ENCODE measurements around the gene NRG4. TPM values are rescaled to one million over a fixed set of nuclear protein-coding genes. Genes with fewer than 3 reads are reported as not detected.
"Not testable (repeated sequence)": the region's sequence is repeated elsewhere in the genome, so short reads cannot be mapped to it uniquely, and the experiment has no call there.

Gene NRG4
- total RNA-seq, 1 donor from 2014 or later = not detected

DNA sequence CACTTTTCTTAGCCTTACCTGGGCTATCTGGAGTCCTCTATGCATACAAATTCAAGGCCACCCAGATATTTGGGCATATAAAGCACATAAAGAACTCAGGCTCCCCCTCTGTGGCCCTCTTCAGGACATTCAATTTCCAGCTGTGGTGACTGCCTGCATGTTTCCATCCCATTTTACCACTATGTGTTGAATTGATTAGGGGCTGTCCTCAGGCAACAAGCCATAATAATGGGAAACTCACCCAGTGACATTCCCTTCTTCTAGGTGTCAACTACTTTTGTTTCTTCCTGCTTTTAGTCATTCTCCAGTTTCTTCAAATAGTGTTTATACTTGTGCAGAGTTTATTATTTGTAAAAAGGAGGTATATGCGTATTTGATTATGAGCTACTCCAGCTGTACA lies 18.0 kb downstream of the NRG4 start:
- no peak for DNase-seq (ENCODE audit: low read depth, low spot score)

DNA sequence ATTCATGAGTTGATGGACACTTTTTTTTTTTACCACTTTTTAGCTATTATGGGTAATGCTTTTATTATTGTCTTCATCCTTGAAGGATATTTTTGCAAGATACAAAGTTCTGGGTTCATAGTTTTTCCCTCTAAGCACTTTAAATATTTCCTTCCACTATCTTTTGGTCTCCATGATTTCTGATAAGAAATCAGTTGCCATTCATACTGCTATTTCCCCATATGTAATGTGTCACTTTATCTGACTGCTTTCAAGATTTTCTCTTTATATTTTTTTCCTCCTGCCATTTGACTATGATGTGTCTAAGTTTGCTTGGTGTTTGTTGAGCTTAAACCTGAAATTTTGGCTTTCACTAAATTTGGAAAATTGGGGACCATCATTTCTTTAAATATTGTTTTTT lies 19.3 kb downstream of the NRG4 start:
- no peak for DNase-seq (ENCODE audit: low read depth, low spot score)

DNA sequence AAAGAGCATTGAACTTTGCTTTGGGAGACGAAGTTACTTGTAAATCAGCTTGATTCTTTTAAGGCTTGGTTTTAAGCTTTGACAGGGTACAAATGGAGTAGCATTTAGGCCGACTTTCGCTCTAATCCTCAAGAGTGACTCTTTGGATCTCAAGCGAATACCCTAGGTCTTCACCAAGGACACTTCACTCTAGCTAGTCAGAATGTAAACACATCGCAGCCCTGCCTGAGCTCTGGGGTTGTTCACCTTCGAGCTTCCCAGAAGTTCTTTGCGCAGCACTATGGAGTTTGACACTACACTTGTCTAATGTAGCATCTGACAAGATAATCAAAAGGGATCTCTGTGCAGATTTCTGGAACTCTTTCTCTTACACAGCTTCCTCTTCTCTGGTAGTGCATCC lies 22.3 kb downstream of the NRG4 start:
- no peak for DNase-seq (ENCODE audit: low read depth, low spot score)

DNA sequence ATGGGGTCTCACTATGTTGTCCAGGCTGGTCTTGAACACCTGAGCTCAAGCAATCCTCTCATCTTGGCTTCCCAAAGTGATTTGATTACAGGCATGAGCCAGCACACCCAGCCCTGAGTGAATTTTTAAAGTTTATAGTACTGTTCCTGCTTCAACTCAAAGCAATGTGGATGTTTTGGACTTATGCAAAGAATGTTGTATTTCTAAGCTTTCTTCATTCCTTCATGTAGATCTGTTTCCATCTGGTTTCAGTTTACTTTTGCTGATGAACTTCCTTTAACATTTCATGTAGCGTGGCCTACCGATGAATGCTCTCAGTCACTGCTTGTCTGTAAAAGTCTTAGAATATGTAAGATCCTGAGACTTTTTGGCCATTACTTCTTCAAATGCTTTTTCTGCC lies 23.2 kb downstream of the NRG4 start:
- no peak for DNase-seq (ENCODE audit: low read depth, low spot score)

DNA sequence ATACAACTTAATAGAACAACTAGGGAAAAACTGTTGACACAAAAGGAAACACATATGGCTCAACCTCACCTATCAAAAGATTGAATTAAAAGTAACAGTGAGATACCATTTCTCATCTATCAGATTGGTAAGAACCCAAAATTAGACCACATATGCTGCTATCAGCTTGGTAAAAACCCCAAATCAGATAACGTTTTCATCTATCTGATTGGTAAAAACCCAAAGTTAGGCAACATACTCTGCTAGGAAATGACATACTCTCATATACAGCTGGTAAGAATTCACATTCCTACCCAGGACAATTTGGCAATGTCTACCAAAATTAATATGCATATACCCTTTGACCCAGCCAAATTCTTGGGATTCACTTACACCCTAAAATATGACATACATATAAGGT lies 26.3 kb downstream of the NRG4 start:
- DNase-seq (ENCODE audit: low read depth, low spot score) = no peak

DNA sequence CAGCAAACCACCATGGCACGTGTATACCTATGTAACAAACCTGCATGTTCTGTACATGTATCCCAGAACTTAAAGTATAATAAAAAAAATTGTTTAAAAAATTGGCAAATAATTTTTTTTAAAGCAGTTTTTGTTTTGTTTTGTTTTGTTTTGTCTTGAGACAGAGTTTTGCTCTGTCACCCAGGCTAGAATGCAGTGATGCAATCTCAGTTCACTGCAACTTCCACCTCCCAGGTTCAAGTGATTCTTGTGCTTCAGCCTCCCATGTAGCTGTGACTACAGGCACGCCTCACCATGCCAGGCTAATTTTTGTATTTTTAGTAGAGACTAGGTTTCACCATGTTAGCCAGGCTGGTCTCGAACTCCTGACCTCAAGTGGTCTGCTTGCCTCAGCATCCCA lies 27.5 kb downstream of the NRG4 start:
- DNase-seq (ENCODE audit: low read depth, low spot score) = not testable (repeated sequence)

DNA sequence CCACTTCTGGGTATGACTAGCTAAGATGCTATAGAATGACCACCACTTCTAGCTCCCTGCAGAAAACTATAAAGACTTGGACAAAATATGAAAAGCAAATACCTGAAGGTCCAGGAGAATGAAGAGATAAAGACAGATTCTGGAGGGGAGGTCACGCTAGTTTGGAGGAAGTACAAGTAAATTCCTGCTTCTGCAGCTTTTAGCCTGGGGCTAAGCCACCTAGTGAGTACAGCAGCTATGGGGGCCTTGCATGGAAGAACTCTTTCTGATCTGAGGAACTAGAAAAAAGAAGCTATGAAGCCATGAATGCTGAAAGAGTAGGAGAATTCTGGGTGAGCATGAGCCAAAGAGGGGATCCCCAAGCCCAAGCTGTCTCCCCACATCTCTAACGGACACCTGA lies 29.8 kb downstream of the NRG4 start:
- no peak for DNase-seq (ENCODE audit: low read depth, low spot score)

DNA sequence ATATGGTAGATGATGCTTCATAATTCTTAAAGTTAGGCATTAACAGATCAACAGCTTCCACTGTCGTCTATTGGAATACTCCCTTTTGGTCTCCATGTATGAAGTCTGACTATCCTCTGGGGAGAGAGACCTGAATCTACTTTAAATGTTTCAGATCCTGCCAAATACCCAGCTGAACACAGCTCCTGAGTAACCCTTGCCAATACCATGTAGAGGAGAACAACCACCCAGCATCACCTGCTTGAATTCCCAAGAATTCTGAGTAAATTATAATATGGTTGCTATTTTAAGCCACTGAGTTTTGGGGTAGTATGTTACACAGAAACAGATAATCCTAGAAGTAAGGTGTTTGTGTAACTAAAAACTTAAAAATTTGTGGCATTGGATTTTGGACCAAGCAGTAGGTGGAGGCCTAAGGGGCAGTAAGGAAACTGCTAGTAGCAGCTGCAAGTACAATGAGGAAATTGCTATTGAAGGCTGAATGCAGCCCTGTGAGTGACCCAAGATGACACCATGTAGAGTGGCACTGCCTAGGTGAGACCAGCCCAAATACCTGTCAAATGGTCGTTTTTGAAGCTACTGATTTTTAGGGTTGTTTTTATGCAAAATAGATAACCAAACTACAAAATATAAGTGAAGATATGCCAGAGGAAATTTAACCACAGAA lies 30.9 kb downstream of the NRG4 start:
- DNase-seq (ENCODE audit: low read depth, low spot score) = no peak

DNA sequence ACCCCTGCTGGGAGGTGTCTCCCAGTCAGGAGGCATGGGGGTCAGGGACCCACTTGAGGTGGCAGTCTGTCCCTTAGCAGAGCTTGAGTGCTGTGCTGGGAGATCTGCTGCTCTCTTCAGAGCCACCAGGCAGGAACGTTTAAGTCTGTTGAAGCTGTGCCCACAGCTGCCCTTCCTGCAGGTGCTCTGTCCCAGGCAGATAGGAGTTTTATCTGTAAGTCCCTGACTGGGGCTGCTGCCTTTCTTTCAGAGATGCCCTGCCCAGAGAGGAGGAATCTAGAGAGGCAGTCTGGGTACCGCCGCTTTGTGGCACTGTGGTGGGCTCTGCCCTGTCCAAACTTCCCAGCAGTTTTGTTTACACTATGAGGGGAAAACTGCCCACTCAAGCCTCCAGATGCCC lies 35.5 kb downstream of the NRG4 start:
- DNase-seq (ENCODE audit: low read depth, low spot score) = not testable (repeated sequence)

DNA sequence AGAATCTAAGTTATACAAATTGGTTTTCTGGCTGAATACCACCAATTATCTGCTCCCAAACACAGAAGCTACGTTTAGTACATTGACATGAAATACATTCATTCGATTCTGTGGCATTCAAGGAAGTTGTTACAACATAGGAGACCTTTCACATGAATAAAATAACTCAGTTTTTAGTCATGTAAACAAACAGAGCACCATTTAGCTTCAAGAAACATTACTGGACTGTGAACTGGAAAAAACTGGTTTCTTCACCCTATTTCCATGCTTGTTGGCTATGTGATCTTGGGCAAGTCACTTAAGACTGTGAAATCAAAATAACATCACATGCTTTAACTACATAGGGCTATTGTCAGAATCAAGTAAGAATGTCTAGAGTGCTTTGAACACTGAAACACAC lies 46.2 kb downstream of the NRG4 start:
- no peak for DNase-seq (ENCODE audit: low read depth, low spot score)

DNA sequence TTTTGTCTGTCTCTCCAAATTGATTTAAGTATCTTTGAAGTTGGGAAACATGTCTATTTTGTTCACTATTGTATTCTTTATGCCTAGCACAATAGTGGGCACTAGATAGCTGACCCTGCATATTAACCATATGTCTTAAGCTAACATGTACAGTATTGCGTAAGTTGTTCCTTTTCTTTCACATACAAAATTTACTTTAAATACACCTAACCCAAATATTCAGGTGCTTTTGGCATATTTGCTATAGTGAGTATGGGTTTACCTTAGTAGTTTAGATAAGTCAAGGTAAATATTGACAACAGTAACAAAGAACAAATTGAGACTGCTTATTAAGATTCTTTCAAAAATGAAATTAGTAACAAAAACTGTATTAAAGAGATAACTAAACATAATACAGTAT lies 50.9 kb downstream of the NRG4 start:
- DNase-seq (ENCODE audit: low read depth, low spot score) = no peak

DNA sequence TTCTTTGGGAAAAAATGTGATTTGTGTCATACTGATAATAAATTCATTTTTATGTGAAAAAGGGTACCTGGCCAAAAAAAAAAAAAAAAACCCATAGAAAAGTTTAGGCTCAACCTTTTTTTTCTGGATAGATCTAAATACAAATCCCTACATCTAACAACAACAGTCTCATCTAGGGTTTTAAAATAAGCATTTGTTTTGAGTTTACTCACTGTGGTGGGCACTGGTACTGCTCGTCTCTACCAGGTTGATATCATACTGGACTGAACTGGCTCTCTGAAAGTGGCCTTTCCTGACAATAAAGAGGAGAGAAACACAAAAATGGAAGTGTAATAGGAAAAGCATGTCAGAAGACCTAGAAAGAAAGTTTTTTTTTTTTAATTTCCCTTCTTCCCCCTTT lies 56.5 kb downstream of the NRG4 start:
- no peak for DNase-seq (ENCODE audit: low read depth, low spot score)

DNA sequence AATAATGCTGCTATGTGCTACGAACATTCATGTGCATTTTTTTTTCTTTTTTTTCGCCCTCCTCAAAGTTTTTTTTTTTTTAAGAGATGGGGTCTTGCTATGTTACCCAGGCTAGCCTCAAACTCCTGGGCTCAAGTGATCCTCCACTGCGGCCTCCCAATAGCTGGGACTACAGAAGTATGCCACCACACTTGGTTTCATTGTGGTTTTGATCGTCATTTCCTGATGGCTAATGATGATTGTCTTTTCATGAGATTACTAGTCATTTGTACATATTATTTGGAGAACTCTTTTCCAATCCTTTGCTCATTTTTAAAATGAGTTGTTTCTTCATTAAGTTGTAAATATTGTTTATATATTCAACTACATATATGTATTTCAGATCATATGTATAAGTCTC lies 59.7 kb downstream of the NRG4 start:
- DNase-seq (ENCODE audit: low read depth, low spot score) = no peak

DNA sequence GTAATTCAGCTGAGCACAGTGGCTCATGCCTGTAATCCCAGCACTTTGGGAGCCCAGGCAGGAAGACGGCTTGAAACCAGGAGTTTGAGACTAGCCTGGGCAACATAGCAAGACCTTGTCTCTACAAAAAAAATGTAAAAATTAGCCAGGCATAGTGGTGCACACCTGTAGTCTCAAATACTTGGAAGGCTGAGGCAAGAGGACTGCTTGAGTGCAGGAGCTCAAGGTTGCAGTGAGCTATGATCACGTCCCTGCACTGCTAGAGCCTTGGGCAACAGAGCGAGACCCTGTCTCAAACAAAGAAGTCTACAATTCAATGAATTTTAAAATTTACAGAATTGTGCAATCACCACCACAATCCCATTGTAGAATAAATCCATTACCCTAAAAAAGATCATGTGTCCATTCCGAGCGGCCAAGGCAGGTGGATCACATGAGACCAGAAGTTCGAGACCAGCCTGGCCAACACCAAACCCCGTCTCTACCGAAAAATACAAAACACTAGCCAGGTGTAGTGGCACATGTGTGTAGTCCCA lies 63.4 kb downstream of the NRG4 start:
- DNase-seq (ENCODE audit: low read depth, low spot score) = no peak

DNA sequence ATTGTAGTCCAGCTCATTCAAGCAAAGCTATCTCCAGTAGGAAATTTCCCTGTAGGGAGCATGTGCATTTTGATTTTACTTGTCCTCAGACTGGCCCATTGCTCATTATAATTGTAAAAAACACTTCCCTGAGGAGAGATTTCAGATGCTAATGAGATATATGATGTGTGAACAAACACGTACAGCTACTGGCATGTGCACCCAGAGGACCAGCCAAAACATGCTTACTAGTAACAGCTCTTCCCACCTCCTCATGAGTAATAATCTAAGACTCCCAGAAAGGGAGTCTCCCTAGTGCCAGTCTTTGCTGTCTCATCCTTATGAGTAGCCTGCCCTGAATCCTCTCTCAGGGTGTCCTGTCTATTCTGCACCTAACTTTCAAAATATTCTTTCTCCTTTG lies 65.1 kb downstream of the NRG4 start:
- no peak for DNase-seq (ENCODE audit: low read depth, low spot score)

DNA sequence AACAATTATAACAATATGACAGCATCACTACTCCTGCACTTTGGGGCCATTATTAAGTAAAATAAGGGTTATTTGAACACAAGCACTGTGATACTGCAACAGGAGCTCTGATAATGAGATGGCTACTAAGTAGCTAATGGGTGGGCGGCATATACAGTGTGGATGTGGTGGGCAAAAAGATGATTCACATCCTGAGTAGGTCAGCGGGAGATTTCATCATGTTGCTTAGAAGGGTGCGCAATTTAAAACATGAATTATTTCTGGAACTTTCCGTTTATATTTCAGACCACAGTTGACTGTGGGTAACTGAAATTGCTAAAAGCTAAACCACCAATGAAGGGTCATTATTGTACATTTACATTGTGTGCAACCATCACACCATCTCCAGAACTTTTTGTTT lies 66.3 kb downstream of the NRG4 start:
- no peak for DNase-seq (ENCODE audit: low read depth, low spot score)

DNA sequence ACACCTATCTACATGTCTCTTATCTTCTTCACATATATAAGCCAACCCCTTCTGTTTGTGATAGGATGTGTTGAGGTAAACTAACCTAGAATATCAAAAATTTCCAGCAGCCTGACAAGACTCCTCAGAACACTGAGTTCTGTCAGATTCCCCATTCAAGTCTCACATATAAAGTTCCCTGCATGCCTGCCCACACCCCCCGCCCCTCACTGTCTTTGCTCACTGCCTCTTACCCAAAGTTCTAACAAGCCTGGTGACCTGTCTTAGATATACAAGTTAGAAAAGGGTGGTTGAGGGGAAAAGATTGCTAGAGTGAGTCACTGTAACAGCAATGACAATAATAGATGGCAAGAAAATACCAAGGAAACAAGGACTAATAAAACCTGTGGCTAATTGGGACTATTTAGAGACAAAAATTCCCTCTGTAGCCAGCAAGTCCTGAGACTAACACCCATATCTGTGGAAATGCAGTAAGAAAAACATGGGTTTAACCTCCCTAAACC lies 68.5 kb downstream of the NRG4 start:
- no peak for DNase-seq (ENCODE audit: low read depth, low spot score)

DNA sequence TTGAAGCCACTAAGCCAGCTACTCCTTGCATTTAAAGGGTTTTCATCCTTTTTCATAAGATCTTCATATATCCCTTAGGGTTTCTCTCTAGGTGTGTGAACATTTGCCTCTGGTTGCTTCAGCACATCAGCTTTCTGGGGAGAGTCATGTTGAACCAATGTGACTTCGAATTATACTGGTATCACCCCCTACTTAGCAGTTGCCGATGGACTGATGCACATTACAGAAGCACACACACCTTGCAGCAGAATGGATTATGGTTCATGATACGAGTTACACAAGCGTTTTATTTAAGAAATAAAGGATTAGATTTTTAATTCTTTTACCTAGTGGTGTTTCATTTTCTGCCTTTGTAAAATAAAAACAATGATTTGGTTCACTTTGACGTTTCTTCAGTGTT lies 69.0 kb downstream of the NRG4 start:
- DNase-seq (ENCODE audit: low read depth, low spot score) = no peak

DNA sequence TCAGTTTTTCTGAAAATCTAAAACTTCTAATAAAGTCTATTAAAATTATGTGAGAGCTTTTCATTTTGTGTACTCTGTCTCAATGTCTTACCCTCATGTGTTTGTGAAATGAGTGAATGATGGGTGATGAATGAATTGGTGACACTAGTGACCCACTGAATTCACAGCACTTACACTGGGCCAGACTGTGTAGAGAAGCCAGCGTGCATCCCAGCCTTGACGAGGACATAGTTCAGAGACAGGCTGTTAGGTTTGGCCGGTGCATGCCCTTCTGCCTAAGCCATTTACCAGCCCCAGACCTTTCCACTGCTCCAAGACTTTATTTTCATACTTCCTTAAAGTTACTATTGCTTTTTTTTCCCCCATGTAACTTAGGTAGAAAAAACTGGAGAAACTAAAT lies 69.8 kb downstream of the NRG4 start:
- DNase-seq (ENCODE audit: low read depth, low spot score) = no peak

DNA sequence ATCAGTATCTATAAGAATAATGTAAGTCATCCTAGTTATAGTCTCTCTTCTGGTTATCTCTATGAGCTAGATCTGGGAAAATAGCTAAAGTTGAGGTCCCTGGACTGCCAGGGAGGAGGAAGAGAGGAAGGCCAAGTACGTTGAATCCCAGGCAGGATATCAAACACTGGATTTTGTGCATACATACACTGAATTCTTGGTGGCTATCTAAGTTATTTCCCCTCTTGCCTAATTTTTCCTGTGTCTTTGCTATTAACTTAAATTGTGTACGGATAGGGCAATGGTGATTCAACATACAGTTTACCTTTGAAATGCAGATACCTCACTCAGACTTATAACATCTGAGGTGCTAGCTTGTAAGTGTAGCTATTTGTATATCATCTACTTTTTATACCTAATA lies 81.4 kb downstream of the NRG4 start:
- no peak for DNase-seq (ENCODE audit: low read depth, low spot score)

DNA sequence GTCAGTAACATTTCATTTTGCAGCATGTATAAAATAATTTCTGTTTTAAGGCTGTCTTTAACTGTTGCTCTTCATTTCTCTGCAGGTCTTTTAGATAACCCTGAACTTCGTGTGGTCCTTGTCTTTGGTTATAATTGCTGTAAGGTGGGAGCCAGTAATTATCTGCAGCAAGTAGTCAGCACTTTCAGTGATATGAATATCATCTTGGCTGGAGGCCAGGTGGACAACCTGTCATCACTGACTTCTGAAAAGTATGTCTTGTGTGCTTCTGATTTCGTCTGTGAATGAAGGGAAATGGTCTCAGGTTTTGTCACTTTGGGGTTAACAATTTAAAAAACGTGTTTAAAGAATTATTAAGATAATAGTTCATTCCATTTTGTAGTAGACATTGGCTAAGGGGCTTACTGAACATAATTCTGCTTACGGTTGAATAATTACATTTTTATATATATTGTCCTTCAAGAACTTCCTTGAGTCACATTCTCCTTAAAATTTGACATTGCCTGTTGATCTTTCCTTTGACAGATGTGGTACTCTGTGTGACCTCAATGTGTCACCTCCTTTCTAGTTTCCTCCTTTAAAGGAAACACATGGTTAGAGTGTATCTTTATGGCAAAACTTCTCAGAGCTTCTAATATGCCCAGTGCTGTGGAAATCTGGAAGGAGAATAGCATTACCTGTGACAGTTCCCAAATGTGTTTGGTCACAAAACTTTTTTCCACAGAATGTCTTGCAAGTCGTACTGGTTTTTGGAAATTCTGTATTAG lies 82.2 kb downstream of the NRG4 start:
- no peak for DNase-seq (ENCODE audit: low read depth, low spot score)

DNA sequence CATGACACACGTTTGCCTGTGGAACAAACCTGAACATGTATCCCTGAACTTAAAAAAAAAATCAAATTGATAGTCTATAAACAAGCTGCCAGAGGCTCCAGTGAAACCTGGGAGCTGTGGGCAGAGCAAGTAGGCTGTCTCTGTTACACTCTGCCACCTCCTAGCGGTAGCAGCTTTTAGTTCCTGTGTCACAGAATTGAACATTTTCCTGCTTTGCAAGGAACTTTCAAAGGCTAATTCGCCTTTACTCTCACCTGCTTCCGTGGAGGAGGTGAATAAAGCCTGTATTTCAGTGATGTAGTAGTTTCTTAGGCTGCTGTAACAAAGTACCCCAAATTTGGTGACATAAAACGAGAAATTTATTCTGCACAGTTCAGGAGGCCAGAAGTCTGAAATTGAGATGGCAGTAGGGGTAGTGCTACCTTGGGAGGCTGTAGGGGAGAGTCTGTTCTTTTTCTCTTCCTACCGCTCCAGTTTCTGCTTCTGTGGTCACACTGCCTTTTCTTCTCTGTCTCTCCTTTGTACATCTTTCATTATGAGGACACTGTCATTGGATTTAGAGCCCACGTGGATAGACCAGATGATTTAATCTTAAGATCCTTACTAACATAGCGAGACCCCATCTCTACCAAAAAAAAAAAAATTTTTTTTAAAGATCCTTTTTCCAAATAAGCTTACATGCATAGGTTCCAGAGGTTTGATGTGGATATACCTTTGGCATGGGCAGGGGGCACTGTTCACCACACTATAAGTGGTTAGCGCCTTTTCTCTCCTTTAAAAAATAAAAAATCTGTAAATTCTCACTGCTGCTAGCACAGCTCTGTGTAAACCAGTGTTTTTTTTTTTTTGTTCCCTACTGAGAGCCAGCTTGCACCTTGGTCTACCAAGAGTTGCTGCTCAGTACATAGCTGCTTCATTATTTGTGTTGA lies 83.3 kb downstream of the NRG4 start:
- DNase-seq (ENCODE audit: low read depth, low spot score) = no peak
